ENCODE results near the gene KRT32.

KRT32 gene

GRCh38 chr17:41466988-41467387 lies at the start of gene KRT32:
Gene KRT32 (minus strand): TSS chr17:41467386. CDS start chr17:41467325, 61 bp downstream.
- no peak for DNase-seq (ENCODE audit: low read depth)
- no peak for TF ChIP-seq CTCF (conservative IDR thresholded peaks at IDR 0.05; ENCODE audit: control insufficient read depth, insufficient read depth, low read depth, low read length)
- H3K4me3 ChIP-seq (ENCODE audit: control insufficient read depth, low read depth, low read length), result no peak within 1 kb of the TSS

GRCh38 chr17:41516830-41517283 lies 49.7 kb upstream of the KRT32 start:
- no peak for TF ChIP-seq CTCF (conservative IDR thresholded peaks at IDR 0.05; ENCODE audit: control insufficient read depth, insufficient read depth, low read depth, low read length)
- DNase-seq (ENCODE audit: low read depth), result no peak
- no peak overlapping the region for H3K4me3 ChIP-seq (ENCODE audit: control insufficient read depth, low read depth, low read length)

GRCh38 chr17:41516147-41516829 lies 49.1 kb upstream of the KRT32 start:
- no peak for TF ChIP-seq CTCF (conservative IDR thresholded peaks at IDR 0.05; ENCODE audit: control insufficient read depth, insufficient read depth, low read depth, low read length)
- DNase-seq (ENCODE audit: low read depth), result no peak
- no peak overlapping the region for H3K4me3 ChIP-seq (ENCODE audit: control insufficient read depth, low read depth, low read length)

- TF ChIP-seq CTCF (conservative IDR thresholded peaks at IDR 0.05; ENCODE audit: control insufficient read depth, insufficient read depth, low read depth, low read length), result no peak
- DNase-seq (ENCODE audit: low read depth), result no peak
- H3K4me3 ChIP-seq (ENCODE audit: control insufficient read depth, low read depth, low read length), result no peak overlapping the region
Measured at GRCh38 chr17:41513168-41513547, 46.0 kb upstream of the KRT32 start.

- H3K4me3 ChIP-seq (ENCODE audit: control insufficient read depth, low read depth, low read length), result no peak overlapping the region
- TF ChIP-seq CTCF (conservative IDR thresholded peaks at IDR 0.05; ENCODE audit: control insufficient read depth, insufficient read depth, low read depth, low read length), result no peak
- DNase-seq (ENCODE audit: low read depth), result no peak
Measured at GRCh38 chr17:41512546-41513167, 45.5 kb upstream of the KRT32 start.

GRCh38 chr17:41511716-41512115 lies 44.5 kb upstream of the KRT32 start:
- no peak overlapping the region for H3K4me3 ChIP-seq (ENCODE audit: control insufficient read depth, low read depth, low read length)
- no peak for DNase-seq (ENCODE audit: low read depth)
- TF ChIP-seq CTCF (conservative IDR thresholded peaks at IDR 0.05; ENCODE audit: control insufficient read depth, insufficient read depth, low read depth, low read length), result no peak
